Left ventricle myocardium superior (tissue), 1 donor: Measurements from ENCODE around the gene SBDS. TPM values are rescaled to one million over a fixed set of nuclear protein-coding genes. Genes with fewer than 3 reads are reported as not detected.
"Not testable (repeated sequence)": the region's sequence is repeated elsewhere in the genome, so short reads cannot be mapped to it uniquely, and the experiment has no call there.

Source experiments
- ATAC-seq: fragments of 200-7000 bp; cut with Tn5 transposase; one replicate; pipeline ENCODE4 v1.9.1; 2020; ENCODE audit warnings: mild to moderate bottlenecking, moderate library complexity
- DNase-seq: peaks from one replicate; pipeline ENCODE4 v3.0.0-alpha.2; 2020
- intact Hi-C: fragments of 100-400 bp; cut with micrococcal nuclease; formaldehyde crosslinking; loops from one replicate; pipeline ENCODE4 v1.11.0; 2022
- total RNA-seq: library from RNA; stranded (reverse); fragmentation: NEBNext Ultra II Directional; extraction: Animal tissue kit (Norgen Biotek cat#: 25700); gene quantifications from one replicate; pipeline ENCODE4 v1.2.1, GENCODE V29; 2021
- donor health status: DM: no; HTN: yes; CAD: no; lungs with severe emphysema.

SBDS gene
- total RNA-seq, 1 donor from 2014 or later = 208 TPM

- ATAC-seq, intact Hi-C loops: not testable (repeated sequence)
These were observed 5.3 kb upstream of the SBDS start for GRCh38 chr7:67000601-67001258.

GRCh38 chr7:66996444-66997191, 1.2 kb upstream of the SBDS start, which contains the start of gene TYW1:
Gene TYW1, plus strand, starts transcription at chr7:66996833. Its CDS starts 146 bp downstream, at chr7:66996979.
- peak; percentile 87 for ATAC-seq
- intact Hi-C loops = not testable (repeated sequence)
- peak; percentile 98 for DNase-seq

More at GRCh38 chr7:67000601-67001258, 5.3 kb upstream of the SBDS start:
- not testable (repeated sequence) for DNase-seq

- DNase-seq = peak; percentile 67
- intact Hi-C loops = not testable (repeated sequence)
- peak; percentile 81 for ATAC-seq
These were observed 716 bp downstream of the SBDS start for GRCh38 chr7:66994691-66995049.

- intact Hi-C loops, ATAC-seq: not testable (repeated sequence)
These were observed 1.3 kb downstream of the SBDS start for GRCh38 chr7:66994051-66994450.

GRCh38 chr7:66989552-66989951, 5.8 kb downstream of the SBDS start:
- ATAC-seq, intact Hi-C loops, DNase-seq: not testable (repeated sequence)

More at GRCh38 chr7:66994051-66994450, 1.3 kb downstream of the SBDS start:
- not testable (repeated sequence) for DNase-seq

GRCh38 chr7:66980336-66980735, 15.1 kb downstream of the SBDS start:
- intact Hi-C loops, ATAC-seq, DNase-seq: not testable (repeated sequence)

- DNase-seq, ATAC-seq, intact Hi-C loops: not testable (repeated sequence)
These were observed 16.4 kb downstream of the SBDS start for GRCh38 chr7:66979013-66979412.

GRCh38 chr7:66978312-66978711, 17.1 kb downstream of the SBDS start:
- intact Hi-C loops, ATAC-seq, DNase-seq: not testable (repeated sequence)

- intact Hi-C loops = no loop called here
- ATAC-seq (no peak), DNase-seq (no peak)
These were observed 20.3 kb downstream of the SBDS start for GRCh38 chr7:66974986-66975590.

- no peak for DNase-seq
- ATAC-seq = no peak
- intact Hi-C loops = no loop called here
These were observed 25.1 kb downstream of the SBDS start for GRCh38 chr7:66970310-66970709.

- ATAC-seq, intact Hi-C loops, DNase-seq: not testable (repeated sequence)
These were observed 26.4 kb downstream of the SBDS start for GRCh38 chr7:66969001-66969400.

GRCh38 chr7:66967029-66967428, 28.4 kb downstream of the SBDS start:
- ATAC-seq = no peak
- no peak for DNase-seq
- intact Hi-C loops = no loop called here

- DNase-seq = no peak
- ATAC-seq = no peak
- intact Hi-C loops = no loop called here
These were observed 31.0 kb downstream of the SBDS start for GRCh38 chr7:66964411-66964810.

- intact Hi-C loops = no loop called here
- ATAC-seq (no peak), DNase-seq (no peak)
These were observed 34.3 kb downstream of the SBDS start for GRCh38 chr7:66961096-66961495.

GRCh38 chr7:66960192-66960591, 35.2 kb downstream of the SBDS start:
- ATAC-seq = no peak
- intact Hi-C loops = no loop called here
- no peak for DNase-seq

GRCh38 chr7:66958538-66959350, 36.6 kb downstream of the SBDS start:
- intact Hi-C loops = no loop called here
- DNase-seq (no peak), ATAC-seq (no peak)

GRCh38 chr7:66957595-66958290, 37.6 kb downstream of the SBDS start:
- ATAC-seq (peak; percentile 68), DNase-seq (no peak)
- intact Hi-C loops = no loop called here

GRCh38 chr7:66953044-66953427, 42.4 kb downstream of the SBDS start:
- DNase-seq (no peak), ATAC-seq (no peak)
- intact Hi-C loops = no loop called here
